Neural progenitor cell (in vitro differentiated cells): ENCODE measurements around the gene ZNF277.

Experiments used
- EZH2 ChIP-seq: fragments of 200-600 bp; sonication (generic); IDR thresholded peaks from 2 replicates; pipeline ENCODE4 v1.6.1; 2017; ENCODE audit warnings: antibody characterized with exemption, mild to moderate bottlenecking, moderate library complexity
- TF ChIP-seq, protein P1 (sequence below): fragments of 200-600 bp; sonication (generic); IDR thresholded peaks from 2 replicates; pipeline ENCODE4 v1.5.1; 2017; ENCODE audit warnings: antibody characterized with exemption, mild to moderate bottlenecking

DNA sequence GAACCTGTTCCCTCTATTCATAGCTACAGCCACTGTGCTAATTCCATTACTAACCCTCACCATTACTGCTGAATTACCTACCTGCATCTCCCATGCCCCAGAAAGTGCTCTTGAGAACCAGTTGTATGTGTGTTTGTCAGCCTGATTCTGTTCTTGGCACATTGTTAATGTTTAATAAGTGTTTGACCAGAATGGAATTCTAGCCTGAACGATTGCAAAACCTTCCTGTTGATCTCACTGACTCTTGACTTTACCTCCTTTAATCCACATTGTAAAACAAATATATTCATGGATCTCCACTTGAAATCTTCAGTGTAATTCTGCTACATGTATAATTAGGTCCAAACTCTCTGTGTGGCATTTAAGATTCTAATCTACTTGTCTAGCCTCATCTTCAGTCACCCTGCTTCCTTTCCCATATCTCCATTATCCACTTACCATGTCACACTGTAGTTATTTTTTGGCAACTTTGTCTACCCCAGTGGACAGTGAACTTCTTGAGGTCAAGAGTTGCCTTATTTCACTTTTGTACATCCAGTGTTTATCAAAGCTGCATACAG lies 4.9 kb downstream of the ZNF277 start:
- TF ChIP-seq, protein P1, sequence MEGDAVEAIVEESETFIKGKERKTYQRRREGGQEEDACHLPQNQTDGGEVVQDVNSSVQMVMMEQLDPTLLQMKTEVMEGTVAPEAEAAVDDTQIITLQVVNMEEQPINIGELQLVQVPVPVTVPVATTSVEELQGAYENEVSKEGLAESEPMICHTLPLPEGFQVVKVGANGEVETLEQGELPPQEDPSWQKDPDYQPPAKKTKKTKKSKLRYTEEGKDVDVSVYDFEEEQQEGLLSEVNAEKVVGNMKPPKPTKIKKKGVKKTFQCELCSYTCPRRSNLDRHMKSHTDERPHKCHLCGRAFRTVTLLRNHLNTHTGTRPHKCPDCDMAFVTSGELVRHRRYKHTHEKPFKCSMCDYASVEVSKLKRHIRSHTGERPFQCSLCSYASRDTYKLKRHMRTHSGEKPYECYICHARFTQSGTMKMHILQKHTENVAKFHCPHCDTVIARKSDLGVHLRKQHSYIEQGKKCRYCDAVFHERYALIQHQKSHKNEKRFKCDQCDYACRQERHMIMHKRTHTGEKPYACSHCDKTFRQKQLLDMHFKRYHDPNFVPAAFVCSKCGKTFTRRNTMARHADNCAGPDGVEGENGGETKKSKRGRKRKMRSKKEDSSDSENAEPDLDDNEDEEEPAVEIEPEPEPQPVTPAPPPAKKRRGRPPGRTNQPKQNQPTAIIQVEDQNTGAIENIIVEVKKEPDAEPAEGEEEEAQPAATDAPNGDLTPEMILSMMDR: no peak
- TF ChIP-seq EZH2: no peak
